Activated CD4-positive, alpha-beta T cell treated with anti-CD3 and anti-CD28 coated beads, Interleukin-2, amount 10 ng/mL, durations not matched to agents 24 days and 14 days (primary cell): ENCODE data around the gene PLS1. TPM values are rescaled to one million over a fixed set of nuclear protein-coding genes. Genes with fewer than 3 reads are reported as not detected.

Source experiments
- DNase-seq: peaks from one replicate; pipeline ENCODE4 v3.0.0; 2022
- H3K27ac Mint-ChIP-seq: one replicate; pipeline ENCODE4 v1.8.0; 2022; ENCODE audit warnings: mild to moderate bottlenecking, mixed read lengths
- H3K27me3 Mint-ChIP-seq: one replicate; pipeline ENCODE4 v1.8.0; 2022; ENCODE audit warnings: mixed read lengths
- H3K36me3 Mint-ChIP-seq: one replicate; pipeline ENCODE4 v1.8.0; 2022; ENCODE audit warnings: low read depth, mild to moderate bottlenecking, mixed read lengths
- H3K4me1 Mint-ChIP-seq: one replicate; pipeline ENCODE4 v1.8.0; 2021; ENCODE audit warnings: mixed read lengths
- H3K4me3 Mint-ChIP-seq: one replicate; pipeline ENCODE4 v1.8.0; 2022; ENCODE audit warnings: mild to moderate bottlenecking, moderate library complexity, mixed read lengths
- H3K9me3 Mint-ChIP-seq: one replicate; pipeline ENCODE4 v1.8.0; 2021; ENCODE audit warnings: mixed read lengths
- intact Hi-C: fragments of 100-400 bp; cut with micrococcal nuclease; formaldehyde crosslinking; loops from one replicate; pipeline ENCODE4 v1.15.1; 2023
- total RNA-seq: library from RNA; stranded (reverse); gene quantifications from 2 replicates; pipeline ENCODE4 v1.2.3, GENCODE V29; 2022

Gene PLS1
- total RNA-seq, 1 donor from 2014 or later: 4.6 TPM

DNA sequence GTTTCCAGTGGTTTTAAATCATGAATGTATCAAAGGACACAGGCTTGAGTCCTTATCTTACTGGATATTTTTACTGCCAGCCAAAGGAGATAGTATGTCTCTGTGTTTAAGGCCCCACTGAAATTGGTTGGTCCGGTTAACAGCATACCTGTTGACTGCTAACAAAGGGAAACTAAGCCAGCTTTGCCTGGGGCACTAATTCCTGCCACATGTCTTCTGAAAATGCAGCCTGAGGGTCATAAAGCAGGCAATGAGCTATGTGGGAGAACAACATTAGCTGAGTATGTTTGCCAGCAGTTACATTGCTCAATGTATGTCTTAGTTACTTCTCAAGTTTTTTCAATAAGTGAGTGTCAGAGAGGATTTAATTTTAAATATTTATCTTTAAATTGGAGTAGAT lies 12.4 kb downstream of the PLS1 start:
- peaks cover 3% of the 10 kb centered on the region for H3K9me3 Mint-ChIP-seq
- intact Hi-C loops: no loop called here

DNA sequence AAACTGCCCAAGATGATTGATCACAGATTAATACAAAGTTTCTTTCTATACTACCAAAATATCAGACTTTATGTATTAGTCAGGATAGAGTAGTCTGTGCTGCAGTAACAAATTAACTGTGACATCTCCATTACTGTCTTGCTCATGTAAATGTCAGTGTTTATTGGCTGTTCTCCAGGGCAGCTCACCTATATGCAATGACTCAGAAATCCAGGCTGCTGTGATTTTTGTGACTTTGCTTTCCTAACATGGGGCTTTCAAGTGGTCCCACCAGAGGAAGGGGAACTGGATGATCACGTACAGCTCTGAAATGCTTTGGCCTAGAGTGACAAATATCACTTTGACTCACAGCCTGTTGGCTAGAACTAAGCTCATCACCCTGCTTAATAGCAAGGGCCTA lies 12.9 kb downstream of the PLS1 start:
- intact Hi-C loops: no loop called here
- Mint-ChIP-seq H3K9me3 (peaks cover 3% of the 10 kb centered on the region), H3K4me3 (no peak overlapping the region), H3K27ac (no peak overlapping the region), H3K4me1 (no peaks in the 10 kb centered on the region), H3K27me3 (no peaks in the 10 kb centered on the region), H3K36me3 (no peaks in the 10 kb centered on the region)
- no peak for DNase-seq

More for the DNA sequence above, 12.4 kb downstream of the PLS1 start:
- DNase-seq: no peak
- no peaks in the 10 kb centered on the region for H3K4me1 Mint-ChIP-seq
- no peaks in the 10 kb centered on the region for H3K36me3 Mint-ChIP-seq
- H3K27me3 Mint-ChIP-seq: no peaks in the 10 kb centered on the region
- no peak overlapping the region for H3K4me3 Mint-ChIP-seq
- no peak overlapping the region for H3K27ac Mint-ChIP-seq

DNA sequence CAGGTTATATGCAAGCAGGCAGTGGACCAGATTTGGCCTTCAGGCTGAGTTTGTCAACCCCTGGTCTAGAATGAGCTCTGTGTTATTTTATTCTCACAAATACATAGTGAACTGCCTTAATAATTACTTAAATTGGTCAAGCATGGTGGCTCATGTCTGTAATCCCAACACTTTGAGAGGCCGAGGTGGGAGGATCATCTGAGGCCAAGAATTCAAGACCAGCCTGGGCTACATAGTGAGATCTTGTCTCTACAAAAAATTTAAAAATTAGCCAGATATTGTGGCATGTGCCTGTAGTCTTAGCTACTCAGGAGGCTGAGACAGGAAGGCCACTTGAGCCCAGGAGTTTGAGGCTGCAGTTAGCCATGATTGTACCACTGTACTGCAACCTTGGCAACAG lies 15.0 kb downstream of the PLS1 start:
- H3K4me1 Mint-ChIP-seq: no peaks in the 10 kb centered on the region
- H3K36me3 Mint-ChIP-seq: no peaks in the 10 kb centered on the region
- H3K27ac Mint-ChIP-seq: no peak overlapping the region
- peaks cover 3% of the 10 kb centered on the region for H3K9me3 Mint-ChIP-seq
- DNase-seq: no peak
- H3K4me3 Mint-ChIP-seq: no peak overlapping the region
- H3K27me3 Mint-ChIP-seq: no peaks in the 10 kb centered on the region
- intact Hi-C loops: no loop called here

DNA sequence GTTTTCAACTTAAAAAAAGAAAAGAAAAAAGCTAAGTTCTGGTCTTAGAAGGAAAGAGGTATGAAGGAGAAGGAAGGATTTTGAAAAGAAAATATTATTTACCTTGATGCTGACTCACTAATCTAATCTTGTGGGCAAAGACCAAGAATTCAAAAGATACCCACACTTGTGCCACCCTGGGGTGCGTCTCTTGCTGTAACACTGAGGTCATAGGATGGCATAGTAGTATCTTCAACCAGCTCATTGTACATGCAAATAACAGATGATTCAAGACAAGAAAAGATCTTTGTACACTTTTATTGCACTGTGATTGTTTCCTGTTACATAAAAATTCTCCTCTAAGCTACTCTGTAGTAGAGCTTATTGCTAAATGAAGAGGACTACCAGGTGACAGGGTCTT lies 17.3 kb downstream of the PLS1 start:
- H3K4me1 Mint-ChIP-seq: no peaks in the 10 kb centered on the region
- intact Hi-C loops: no loop called here
- no peak for DNase-seq
- no peaks in the 10 kb centered on the region for H3K36me3 Mint-ChIP-seq
- peaks cover under 1% of the 10 kb centered on the region for H3K27me3 Mint-ChIP-seq
- H3K4me3 Mint-ChIP-seq: no peak overlapping the region
- peaks cover 3% of the 10 kb centered on the region for H3K9me3 Mint-ChIP-seq
- no peak overlapping the region for H3K27ac Mint-ChIP-seq

DNA sequence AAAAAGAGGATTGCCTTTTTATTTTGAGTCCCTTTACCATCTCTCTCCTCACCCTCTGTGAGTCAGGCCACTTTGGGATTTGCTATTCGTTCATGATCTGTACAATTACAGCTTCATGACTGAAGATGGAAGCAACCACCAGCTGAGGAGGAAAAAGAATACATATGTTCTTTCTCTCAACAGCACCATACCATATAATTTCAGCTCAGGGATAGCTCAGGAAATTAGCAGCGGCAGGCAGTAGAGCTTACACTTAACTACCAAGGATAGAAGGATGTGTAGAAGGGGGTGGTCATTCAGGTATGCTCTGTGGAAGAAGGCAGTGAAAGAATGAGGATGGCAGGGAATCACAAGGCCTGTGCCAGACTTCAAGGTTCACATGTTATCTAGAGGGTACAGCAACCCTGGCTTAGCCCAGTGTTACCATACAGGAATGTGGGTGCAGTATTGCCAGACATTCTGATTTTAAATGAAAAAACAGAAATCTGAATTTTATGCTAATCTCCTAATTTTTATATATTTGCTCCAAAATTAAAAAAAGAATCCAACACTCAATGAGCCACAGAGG lies 17.9 kb downstream of the PLS1 start:
- no peak overlapping the region for H3K4me3 Mint-ChIP-seq
- no peak for DNase-seq
- peaks cover 3% of the 10 kb centered on the region for H3K27me3 Mint-ChIP-seq
- no peak overlapping the region for H3K27ac Mint-ChIP-seq
- H3K36me3 Mint-ChIP-seq: no peaks in the 10 kb centered on the region
- intact Hi-C loops: no loop called here
- peaks cover 3% of the 10 kb centered on the region for H3K9me3 Mint-ChIP-seq
- H3K4me1 Mint-ChIP-seq: no peaks in the 10 kb centered on the region

DNA sequence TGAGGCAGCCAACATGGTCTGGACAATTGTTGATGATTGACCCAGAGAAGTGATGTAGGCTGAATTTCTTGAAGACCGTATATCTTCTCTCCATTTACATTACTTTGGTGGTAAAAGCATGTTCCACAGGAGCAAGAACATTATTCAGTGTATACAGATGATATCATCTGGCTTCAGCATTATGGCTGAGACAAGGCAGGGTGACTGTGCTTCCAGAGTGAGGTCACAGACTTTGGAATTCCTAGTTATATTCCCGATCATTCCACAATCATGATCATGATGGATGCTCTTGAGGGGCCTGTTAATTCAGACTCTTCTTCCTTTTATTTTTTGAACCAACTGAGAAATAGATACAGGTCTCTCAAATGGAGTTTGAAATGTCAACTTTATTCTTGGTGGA lies 19.0 kb downstream of the PLS1 start:
- intact Hi-C loops: no loop called here
- no peaks in the 10 kb centered on the region for H3K36me3 Mint-ChIP-seq
- peaks cover 7% of the 10 kb centered on the region for H3K27me3 Mint-ChIP-seq
- peaks cover under 1% of the 10 kb centered on the region for H3K9me3 Mint-ChIP-seq
- H3K4me1 Mint-ChIP-seq: no peaks in the 10 kb centered on the region
- no peak for DNase-seq
- no peak overlapping the region for H3K4me3 Mint-ChIP-seq
- no peak overlapping the region for H3K27ac Mint-ChIP-seq

DNA sequence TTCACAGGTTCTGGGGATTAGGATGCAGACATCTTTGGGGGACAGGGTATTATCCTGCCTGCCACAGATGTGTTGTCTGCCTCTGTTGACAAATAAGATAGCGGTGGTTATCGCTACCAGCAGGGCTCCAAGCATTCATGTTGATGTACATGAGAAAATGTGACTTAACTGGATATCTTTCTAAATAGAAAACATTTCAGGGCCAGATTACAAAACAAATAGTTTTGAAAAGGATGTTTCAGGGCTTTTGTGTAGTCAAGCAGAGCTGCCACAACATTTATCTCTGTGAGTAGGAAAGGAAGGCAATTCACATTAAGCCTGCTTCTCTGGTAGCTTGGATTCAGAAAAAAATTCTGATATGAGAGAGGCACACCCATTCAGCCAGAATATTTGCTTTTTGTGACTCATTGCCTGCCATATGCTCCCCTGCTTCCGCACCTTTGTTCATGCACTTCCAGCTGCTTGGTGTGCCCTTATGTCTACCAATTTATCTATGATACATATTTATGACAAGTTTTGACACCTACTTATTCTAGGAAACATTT lies 22.8 kb downstream of the PLS1 start:
- Mint-ChIP-seq H3K27ac (no peak overlapping the region), H3K36me3 (no peaks in the 10 kb centered on the region), H3K4me3 (no peak overlapping the region), H3K9me3 (no peaks in the 10 kb centered on the region), H3K4me1 (no peaks in the 10 kb centered on the region), H3K27me3 (peaks cover 9% of the 10 kb centered on the region)
- intact Hi-C loops: no loop called here
- no peak for DNase-seq

DNA sequence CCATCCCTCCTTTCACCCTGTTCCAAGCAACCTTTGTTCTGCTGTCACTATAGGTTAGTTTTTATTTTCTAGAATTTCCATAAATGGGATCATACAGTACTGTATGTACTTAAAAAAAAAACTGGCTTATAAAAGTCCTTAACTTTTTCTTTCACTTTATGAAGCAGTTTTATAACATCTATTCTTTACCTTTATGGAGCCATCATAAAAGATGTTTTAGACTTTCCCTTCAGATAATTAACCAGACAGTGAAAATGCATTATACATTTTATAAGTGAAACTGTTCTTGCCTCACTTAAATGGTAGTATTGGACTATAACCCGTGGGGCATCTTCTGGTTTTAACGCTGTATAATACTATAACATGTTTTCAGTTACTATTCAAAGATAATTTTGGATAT lies 26.2 kb downstream of the PLS1 start:
- Mint-ChIP-seq H3K4me1 (peaks cover 4% of the 10 kb centered on the region), H3K27me3 (peaks cover 11% of the 10 kb centered on the region), H3K36me3 (no peaks in the 10 kb centered on the region), H3K4me3 (no peak overlapping the region), H3K27ac (no peak overlapping the region), H3K9me3 (no peaks in the 10 kb centered on the region)
- no peak for DNase-seq
- intact Hi-C loops: no loop called here

DNA sequence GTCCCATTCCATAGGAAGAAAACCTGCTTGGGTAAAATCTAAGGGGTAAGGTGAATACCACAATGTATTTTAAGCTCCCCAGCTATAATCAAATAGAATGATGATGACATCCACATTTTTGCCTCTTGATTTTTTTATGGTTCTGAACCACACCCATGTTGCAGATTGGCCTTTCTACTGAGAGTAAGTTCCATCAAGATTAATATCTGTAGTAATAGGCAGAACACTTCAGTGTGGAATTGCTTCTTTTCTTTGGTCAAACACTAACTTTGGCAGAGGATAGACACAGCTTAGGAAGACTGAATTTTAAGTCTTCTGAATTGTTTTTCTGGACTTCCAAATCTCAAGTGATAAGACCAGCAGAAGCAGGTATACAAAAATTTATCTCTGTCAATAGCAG lies 27.0 kb downstream of the PLS1 start:
- Mint-ChIP-seq H3K9me3 (no peaks in the 10 kb centered on the region), H3K27ac (no peak overlapping the region), H3K4me1 (peaks cover 4% of the 10 kb centered on the region), H3K4me3 (no peak overlapping the region), H3K27me3 (peaks cover 11% of the 10 kb centered on the region), H3K36me3 (no peaks in the 10 kb centered on the region)
- no peak for DNase-seq
- intact Hi-C loops: no loop called here

DNA sequence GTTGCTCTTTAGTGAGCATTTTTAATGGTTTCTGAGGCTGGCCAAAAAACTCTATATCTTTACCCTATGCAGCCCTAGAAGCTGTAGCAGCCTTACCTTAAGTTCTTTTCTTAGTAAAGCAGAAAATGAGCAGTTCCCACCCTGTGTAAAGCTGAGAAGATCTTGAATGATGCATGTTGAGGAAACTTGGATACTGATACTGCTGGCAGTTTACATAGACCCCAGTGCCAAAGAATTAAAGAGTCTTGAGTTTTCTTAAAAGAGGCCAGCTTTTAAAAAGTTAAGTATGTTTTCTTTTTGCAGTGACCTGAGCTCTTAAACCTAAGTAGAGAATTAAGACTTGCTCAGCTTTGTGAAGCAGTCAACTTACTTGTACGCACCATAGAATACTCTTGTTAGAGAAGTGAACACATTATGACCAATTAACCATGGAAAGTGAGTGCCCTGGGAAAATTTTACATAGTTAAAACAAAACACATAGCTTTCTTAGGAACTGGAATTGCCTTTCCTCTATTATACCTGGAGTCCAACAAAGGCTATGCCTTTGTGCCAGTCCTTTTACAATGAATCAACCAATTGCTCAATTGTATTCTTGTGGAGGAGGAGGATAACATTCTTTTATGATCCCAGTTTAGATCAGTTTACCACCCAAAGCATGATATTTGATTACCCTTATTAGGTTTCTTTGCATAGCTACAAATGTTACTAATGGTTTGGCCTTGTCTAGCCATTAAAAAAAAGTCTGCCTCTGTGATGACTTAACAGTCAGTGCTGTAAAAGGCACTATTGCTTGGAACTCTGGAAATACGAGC lies 28.4 kb downstream of the PLS1 start:
- no peaks in the 10 kb centered on the region for H3K9me3 Mint-ChIP-seq
- peaks cover 4% of the 10 kb centered on the region for H3K27me3 Mint-ChIP-seq
- no peak for DNase-seq
- H3K27ac Mint-ChIP-seq: no peak overlapping the region
- H3K4me3 Mint-ChIP-seq: no peak overlapping the region
- H3K4me1 Mint-ChIP-seq: peaks cover 4% of the 10 kb centered on the region
- no peaks in the 10 kb centered on the region for H3K36me3 Mint-ChIP-seq
- intact Hi-C loops: no loop called here

DNA sequence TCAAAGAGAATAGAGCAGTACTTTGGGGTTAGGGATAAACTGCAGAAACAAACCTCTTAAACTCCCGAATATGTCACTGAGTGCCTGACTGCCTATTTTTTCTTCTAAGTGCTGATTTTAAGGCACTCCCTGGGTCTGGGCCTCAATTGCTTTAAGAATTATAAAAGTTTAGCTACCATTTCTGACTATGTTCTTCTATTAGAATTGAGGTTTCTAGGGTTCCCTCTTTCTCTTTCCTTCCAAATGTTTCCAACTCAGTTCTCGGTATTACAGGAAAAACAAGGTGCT lies 28.9 kb downstream of the PLS1 start:
- DNase-seq: no peak
- no peak overlapping the region for H3K27ac Mint-ChIP-seq
- peaks cover 4% of the 10 kb centered on the region for H3K27me3 Mint-ChIP-seq
- H3K4me3 Mint-ChIP-seq: no peak overlapping the region
- H3K4me1 Mint-ChIP-seq: peaks cover 4% of the 10 kb centered on the region
- H3K9me3 Mint-ChIP-seq: no peaks in the 10 kb centered on the region
- no peaks in the 10 kb centered on the region for H3K36me3 Mint-ChIP-seq
- intact Hi-C loops: no loop called here

DNA sequence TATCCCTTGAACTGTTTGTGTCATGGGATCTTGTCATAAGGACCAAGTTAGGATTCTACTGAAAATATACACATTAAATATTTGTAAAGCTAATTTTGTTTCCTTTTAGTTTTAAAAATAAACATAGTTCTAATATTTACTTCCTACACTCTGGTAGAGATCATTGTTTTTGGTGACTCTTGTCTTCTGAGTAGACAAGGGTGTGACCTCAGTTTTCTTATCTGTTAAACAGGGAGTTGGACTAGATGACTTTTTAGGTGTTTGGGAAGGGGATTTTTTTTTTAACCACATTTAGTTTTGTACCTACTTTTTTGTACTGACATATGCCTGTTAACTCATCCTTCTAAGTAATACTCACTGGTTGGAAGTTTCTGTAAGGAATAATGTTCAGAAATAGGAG lies 30.8 kb downstream of the PLS1 start:
- H3K4me1 Mint-ChIP-seq: peaks cover 4% of the 10 kb centered on the region
- no peaks in the 10 kb centered on the region for H3K36me3 Mint-ChIP-seq
- no peak overlapping the region for H3K27ac Mint-ChIP-seq
- no peaks in the 10 kb centered on the region for H3K9me3 Mint-ChIP-seq
- intact Hi-C loops: no loop called here
- DNase-seq: no peak
- H3K4me3 Mint-ChIP-seq: no peak overlapping the region
- peaks cover 6% of the 10 kb centered on the region for H3K27me3 Mint-ChIP-seq

DNA sequence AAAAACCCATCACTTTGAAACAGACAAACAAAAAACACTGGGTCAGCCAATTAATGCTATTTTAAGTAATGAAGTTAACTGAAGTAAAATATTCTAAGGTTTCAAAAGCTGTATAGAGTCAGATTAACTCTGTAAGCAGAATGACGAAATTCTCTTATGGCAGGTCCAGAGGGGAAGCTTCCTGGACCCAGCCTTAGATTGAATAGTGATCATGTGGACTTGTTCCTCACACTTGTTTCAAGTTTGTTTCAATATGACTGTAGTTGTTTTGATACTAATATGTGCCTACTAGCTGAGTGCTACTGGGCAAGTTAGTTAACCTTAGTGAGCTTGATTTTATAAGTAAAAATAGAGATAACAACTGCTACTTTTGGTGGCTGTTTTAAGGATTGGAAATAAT lies 32.6 kb downstream of the PLS1 start:
- no peaks in the 10 kb centered on the region for H3K36me3 Mint-ChIP-seq
- intact Hi-C loops: no loop called here
- DNase-seq: no peak
- peaks cover 4% of the 10 kb centered on the region for H3K4me1 Mint-ChIP-seq
- H3K9me3 Mint-ChIP-seq: no peaks in the 10 kb centered on the region
- peaks cover 4% of the 10 kb centered on the region for H3K27me3 Mint-ChIP-seq
- no peak overlapping the region for H3K4me3 Mint-ChIP-seq
- no peak overlapping the region for H3K27ac Mint-ChIP-seq

DNA sequence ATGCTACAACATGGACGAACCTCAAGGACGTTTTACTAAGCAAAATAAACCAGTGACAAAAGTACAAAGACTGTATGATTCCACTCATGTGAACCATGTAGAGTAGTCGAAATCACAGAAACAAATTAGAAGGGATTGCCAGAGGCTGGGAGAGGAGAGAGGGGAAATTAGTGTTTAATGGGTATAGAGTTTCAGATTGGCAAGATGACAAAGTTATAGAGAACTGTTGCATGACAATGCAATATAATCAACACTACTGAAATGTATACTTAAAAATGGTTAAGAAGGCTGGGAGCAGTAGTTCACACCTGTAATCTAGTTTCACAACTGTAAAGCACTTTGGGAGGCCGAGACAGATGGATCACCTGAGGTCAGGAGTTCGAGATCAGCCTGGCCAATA lies 36.9 kb downstream of the PLS1 start:
- Mint-ChIP-seq H3K27me3 (peaks cover 3% of the 10 kb centered on the region), H3K9me3 (no peaks in the 10 kb centered on the region), H3K4me3 (no peak overlapping the region), H3K27ac (no peak overlapping the region), H3K4me1 (no peaks in the 10 kb centered on the region), H3K36me3 (no peaks in the 10 kb centered on the region)
- no peak for DNase-seq
- intact Hi-C loops: no loop called here

DNA sequence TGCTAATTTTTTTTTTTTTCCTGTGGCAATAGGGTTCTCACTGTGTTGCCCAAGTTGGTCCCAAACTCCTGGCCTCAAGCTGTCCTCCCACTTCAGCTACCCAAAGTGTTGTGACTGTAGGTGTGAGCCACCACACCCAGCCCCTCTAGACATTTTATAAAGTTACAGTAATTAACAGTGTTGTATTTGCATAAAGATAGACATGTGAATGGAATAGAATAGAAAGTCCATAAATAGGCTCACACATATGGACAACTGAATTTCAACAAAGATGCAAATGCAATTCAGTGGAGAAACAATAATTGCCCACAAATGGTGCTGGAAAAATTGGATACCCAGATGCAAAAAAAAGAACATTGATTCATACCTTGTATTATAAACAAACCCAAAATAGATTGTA lies 39.9 kb downstream of the PLS1 start:
- peaks cover 3% of the 10 kb centered on the region for H3K27me3 Mint-ChIP-seq
- no peaks in the 10 kb centered on the region for H3K36me3 Mint-ChIP-seq
- no peak overlapping the region for H3K27ac Mint-ChIP-seq
- DNase-seq: no peak
- H3K4me1 Mint-ChIP-seq: no peaks in the 10 kb centered on the region
- no peak overlapping the region for H3K4me3 Mint-ChIP-seq
- intact Hi-C loops: no loop called here
- H3K9me3 Mint-ChIP-seq: no peaks in the 10 kb centered on the region
